DND-41 (cell line): ENCODE results near the gene GLS.

Experiments
- ATAC-seq: fragments of 200-7000 bp; cut with Tn5 transposase; 3 replicates; pipeline ENCODE4 v1.9.1; 2021; ENCODE audit warnings: low read depth; ENCODE audit not compliant: insufficient read depth
- DNase-seq: peaks from one replicate; pipeline ENCODE4 v3.0.0-alpha.2; 2020
- H2AFZ ChIP-seq: 2 replicates; pipeline ENCODE4 v1.6.0; 2012; ENCODE audit warnings: low read depth, low read length
- H3K27ac ChIP-seq: 2 replicates; pipeline ENCODE4 v1.5.1; 2012; ENCODE audit warnings: low read length, inconsistent platforms
- H3K27me3 ChIP-seq: fragments of 200-600 bp; sonication (generic); 2 replicates; pipeline ENCODE4 v1.6.0; 2012; ENCODE audit warnings: low read length, mild to moderate bottlenecking, inconsistent platforms; ENCODE audit not compliant: insufficient read depth, poor library complexity
- H3K36me3 ChIP-seq: 2 replicates; pipeline ENCODE4 v1.5.1; 2012; ENCODE audit warnings: low read length, inconsistent platforms; ENCODE audit not compliant: insufficient read depth
- H3K4me1 ChIP-seq: 2 replicates; pipeline ENCODE4 v1.5.1; 2012; ENCODE audit warnings: mild to moderate bottlenecking, low read length; ENCODE audit not compliant: insufficient read depth
- H3K4me2 ChIP-seq: 2 replicates; pipeline ENCODE4 v1.6.0; 2012; ENCODE audit warnings: mild to moderate bottlenecking, moderate library complexity, low read length, inconsistent platforms; ENCODE audit not compliant: insufficient read depth
- H3K4me3 ChIP-seq, 2 experiments: fragments of 200-600 bp in 1 of 2; shearing (Covaris generic) in 1 of 2; 2 replicates each; pipeline ENCODE4 v1.5.1; 2012 to 2016; ENCODE audit warnings: inconsistent platforms in 2 of 2, low read length in 2 of 2, mild to moderate bottlenecking in 2 of 2, low read depth in 1 of 2, moderate library complexity in 1 of 2
- H3K79me2 ChIP-seq: 2 replicates; pipeline ENCODE4 v1.6.0; 2012; ENCODE audit warnings: low read length, inconsistent platforms; ENCODE audit not compliant: insufficient read depth
- H3K9ac ChIP-seq: 2 replicates; pipeline ENCODE4 v1.6.0; 2012; ENCODE audit warnings: low read depth, mild to moderate bottlenecking, inconsistent platforms, low read length, moderate library complexity
- H3K9me3 ChIP-seq: 2 replicates; pipeline ENCODE4 v1.5.1; 2012; ENCODE audit warnings: low read length, moderate library complexity, mild to moderate bottlenecking, inconsistent platforms; ENCODE audit not compliant: insufficient read depth, severe bottlenecking
- H4K20me1 ChIP-seq: 2 replicates; pipeline ENCODE4 v1.6.0; 2012; ENCODE audit warnings: low read length; ENCODE audit not compliant: insufficient read depth
- CTCF ChIP-seq: IDR thresholded peaks from 2 replicates; pipeline ENCODE4 v1.5.1; 2012; ENCODE audit warnings: borderline replicate concordance, low read length, moderate library complexity, mild to moderate bottlenecking; ENCODE audit not compliant: poor library complexity, severe bottlenecking; ENCODE audit errors: extremely low read depth
- EZH2 ChIP-seq: IDR thresholded peaks from 3 replicates; pipeline ENCODE4 v1.6.1; 2012; ENCODE audit warnings: borderline replicate concordance, low read depth, mild to moderate bottlenecking, moderate library complexity, low read length, inconsistent platforms; ENCODE audit not compliant: severe bottlenecking

The GLS gene

GRCh38 chr2:191013932-191014652 is 133.5 kb downstream of the GLS start, which contains the start of gene STAT1:
TSS of gene STAT1 (minus strand) at chr2:191014171. CDS start at chr2:191010003, 4,168 bp downstream.
- H3K27me3 ChIP-seq, result no peaks in the 10 kb centered on the region
- peak within 1 kb of the TSS; percentile 94 for H3K4me2 ChIP-seq
- ATAC-seq (peak; percentile 95), DNase-seq (peak; percentile 96)
- no peaks in the 10 kb centered on the region for H4K20me1 ChIP-seq
- peak within 1 kb of the TSS; percentile 88 for H2AFZ ChIP-seq
- peak within 1 kb of the TSS; percentile 89 for H3K9ac ChIP-seq
- H3K79me2 ChIP-seq, result peaks cover 40% of the 10 kb centered on the region
- H3K9me3 ChIP-seq, result no peaks in the 10 kb centered on the region
- TF ChIP-seq EZH2 (no peak), CTCF (no peak)
- peaks cover 20% of the 10 kb centered on the region for H3K36me3 ChIP-seq
- H3K4me3 ChIP-seq, result peak within 1 kb of the TSS; percentile 67 to 96
- H3K27ac ChIP-seq, result peak within 1 kb of the TSS; percentile 95
- peaks cover 40% of the 10 kb centered on the region for H3K4me1 ChIP-seq

GRCh38 chr2:191014653-191015020 is 134.0 kb downstream of the GLS start:
- Histone ChIP-seq H3K27me3 (no peaks in the 10 kb centered on the region), H3K9me3 (no peaks in the 10 kb centered on the region), H3K36me3 (peaks cover 16% of the 10 kb centered on the region), H3K4me2 (peak overlapping the region; percentile 94), H4K20me1 (no peaks in the 10 kb centered on the region), H3K79me2 (peaks cover 40% of the 10 kb centered on the region), H2AFZ (peak overlapping the region; percentile 88), H3K4me3 (peak overlapping the region; percentile 29 to 96; a peak in 3 of 4 replicates), H3K9ac (peak overlapping the region; percentile 89), H3K27ac (peak overlapping the region; percentile 95), H3K4me1 (peaks cover 43% of the 10 kb centered on the region)
- ATAC-seq (no peak), DNase-seq (no peak)
- TF ChIP-seq EZH2, result no peak
- no peak for TF ChIP-seq CTCF
